Fibroblast of skin of scalp (primary cell): ENCODE data around the gene ELF2.
"Not testable (repeated sequence)": the region's sequence is repeated elsewhere in the genome, so short reads cannot be mapped to it uniquely, and the experiment has no call there.

Experiments
- DNase-seq: peaks from one replicate; pipeline ENCODE4 v3.0.0-alpha.2; 2013

ELF2 gene

GRCh38 chr4:139018501-139018900, 158.5 kb downstream of the ELF2 start:
- DNase-seq: no peak

DNA sequence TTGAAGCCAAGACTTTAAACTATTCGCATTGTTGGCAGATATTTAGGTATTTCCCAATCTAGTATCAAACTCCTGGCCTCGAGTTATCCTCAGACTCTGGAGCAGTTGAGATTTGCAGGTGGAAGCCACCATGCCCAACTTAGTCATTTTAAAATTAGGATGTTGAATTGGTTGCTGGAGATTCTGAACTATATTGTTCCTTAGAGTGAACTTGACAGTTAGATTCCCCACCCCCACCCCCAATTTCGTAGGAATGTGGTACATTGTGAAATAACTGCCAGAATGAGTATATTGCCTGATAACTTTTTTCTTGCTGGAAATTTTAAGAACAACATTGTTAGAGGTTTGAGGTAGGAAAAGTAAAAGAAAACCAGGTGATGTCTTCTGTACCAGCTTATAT, 159.2 kb downstream of the ELF2 start:
- DNase-seq: peak; percentile 29

- DNase-seq: peak; percentile 16
These were observed 161.0 kb downstream of the ELF2 start for GRCh38 chr4:139015948-139016471.

DNA sequence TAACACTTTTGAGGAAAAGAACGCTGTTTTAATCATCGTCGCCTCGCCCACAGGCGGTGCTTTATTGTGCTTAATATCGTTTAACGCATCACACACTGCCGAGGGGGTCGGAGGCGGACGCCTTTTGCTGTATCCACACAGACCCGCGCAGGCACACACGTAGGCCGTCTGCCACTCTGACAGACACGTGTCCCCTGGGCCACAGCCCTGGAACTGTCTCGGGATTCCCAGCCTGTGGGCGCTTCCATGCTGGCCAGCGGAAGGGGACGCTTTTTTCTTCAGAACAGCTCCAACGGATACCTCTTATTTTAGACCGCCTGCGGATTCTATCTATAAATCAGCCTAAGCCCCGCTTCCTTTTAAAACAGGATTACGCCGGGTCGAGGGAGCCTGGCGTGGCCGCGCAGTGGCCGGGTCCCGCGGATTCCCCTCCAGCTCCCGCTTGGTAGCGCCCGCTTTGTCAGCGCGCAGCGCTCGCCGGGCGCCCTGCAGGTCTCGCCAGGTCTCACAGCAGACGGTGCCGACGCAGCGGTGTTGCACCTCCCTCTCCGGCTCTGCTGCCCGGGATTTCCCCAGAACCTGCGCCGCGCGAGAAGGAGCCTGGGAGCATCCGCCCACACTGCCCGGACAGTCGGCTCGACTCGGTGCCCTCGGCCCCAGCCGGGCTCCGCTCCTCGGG, 161.6 kb downstream of the ELF2 start, which contains the start of gene NOCT:
Gene NOCT (plus strand): TSS at position 513 of the 679 bp plus-strand sequence. CDS start 201 bp downstream, outside the sequence.
- DNase-seq: peak; percentile 91

DNA sequence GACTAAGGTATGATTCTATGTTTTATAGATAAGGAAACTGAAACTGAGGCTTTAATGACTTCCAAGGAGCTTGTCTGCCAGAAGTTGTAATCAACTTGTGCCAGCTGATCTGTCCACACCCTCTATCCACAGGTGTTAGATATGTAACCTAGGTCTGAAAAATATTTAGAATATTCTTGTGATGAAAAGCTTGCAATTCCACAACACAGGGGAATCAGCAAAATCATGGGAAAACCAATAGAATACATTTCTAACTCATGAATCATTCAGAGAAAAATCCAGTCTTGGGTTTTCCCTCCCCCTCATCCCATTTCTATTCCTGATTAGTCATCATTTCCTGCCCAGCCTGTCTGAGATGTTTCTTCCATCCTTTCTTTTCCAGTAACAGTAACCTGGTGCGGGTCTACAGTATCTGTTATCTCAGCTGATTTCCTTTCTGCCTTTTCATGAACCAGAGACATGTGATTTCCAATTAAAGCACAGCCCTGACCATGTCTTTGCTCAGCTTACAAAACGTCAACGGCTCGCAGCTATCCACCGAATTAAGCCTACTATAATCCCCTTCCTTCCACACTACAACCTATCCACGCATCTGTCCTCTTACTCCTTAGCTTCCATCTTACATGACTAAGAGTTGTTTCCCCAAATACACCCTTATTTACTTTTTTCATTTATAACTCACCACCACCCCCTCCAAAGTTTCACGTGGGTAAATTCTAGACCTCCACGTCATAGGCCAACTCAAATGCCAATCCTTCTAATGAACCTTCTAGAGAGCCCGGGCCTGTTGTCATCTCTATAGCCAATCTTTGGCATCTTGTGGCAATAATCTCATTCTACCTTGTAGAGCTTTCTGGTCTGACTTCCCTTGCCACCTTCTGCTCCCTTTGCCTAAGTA, 162.4 kb downstream of the ELF2 start:
- DNase-seq: peak; percentile 95

GRCh38 chr4:139011225-139011950, 165.6 kb downstream of the ELF2 start:
- no peak for DNase-seq

DNA sequence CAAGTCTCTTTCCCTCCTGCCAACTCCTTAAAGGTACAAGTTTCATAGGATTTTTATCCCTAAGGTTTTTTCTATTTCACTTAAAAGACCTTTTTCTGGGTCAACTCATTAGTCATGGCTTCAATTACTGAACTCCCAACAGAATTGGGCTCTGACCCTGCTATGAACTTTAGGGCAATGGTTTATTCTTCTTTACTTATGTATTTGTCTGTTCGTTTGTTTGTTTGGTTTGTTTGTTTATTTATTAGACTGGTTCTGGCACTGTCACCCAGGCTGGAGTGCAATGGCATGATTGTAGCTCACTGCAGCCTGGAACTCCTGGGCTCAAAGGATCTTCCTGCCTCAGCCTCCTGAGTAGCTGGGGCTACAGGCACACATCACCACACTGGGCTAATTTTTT, 167.3 kb downstream of the ELF2 start:
- no peak for DNase-seq

- DNase-seq: not testable (repeated sequence)
These were observed 168.7 kb downstream of the ELF2 start for GRCh38 chr4:139008278-139008677.

DNA sequence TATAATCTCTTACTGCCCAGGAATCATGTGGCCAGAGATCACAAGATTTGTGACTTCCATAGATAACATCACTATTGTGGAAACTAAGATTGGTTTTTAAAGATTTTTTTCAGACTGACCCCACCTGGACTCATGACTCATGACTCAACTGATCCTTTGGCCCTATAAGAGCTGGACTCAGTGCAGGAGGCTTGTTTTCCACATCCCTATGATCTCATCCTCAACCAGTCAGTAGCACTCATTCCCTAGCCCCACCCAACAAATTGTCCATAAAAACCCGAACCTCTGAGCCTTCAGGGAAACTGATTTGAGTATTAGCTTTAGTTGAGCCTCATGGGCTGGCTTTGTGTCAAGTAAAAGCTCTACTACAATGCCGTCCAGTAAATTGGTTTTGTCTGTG, 169.4 kb downstream of the ELF2 start:
- no peak for DNase-seq
